ENCODE results near the gene NAA60.
"Not testable (repeated sequence)": the region's sequence is repeated elsewhere in the genome, so short reads cannot be mapped to it uniquely, and the experiment has no call there.

The NAA60 gene

DNA sequence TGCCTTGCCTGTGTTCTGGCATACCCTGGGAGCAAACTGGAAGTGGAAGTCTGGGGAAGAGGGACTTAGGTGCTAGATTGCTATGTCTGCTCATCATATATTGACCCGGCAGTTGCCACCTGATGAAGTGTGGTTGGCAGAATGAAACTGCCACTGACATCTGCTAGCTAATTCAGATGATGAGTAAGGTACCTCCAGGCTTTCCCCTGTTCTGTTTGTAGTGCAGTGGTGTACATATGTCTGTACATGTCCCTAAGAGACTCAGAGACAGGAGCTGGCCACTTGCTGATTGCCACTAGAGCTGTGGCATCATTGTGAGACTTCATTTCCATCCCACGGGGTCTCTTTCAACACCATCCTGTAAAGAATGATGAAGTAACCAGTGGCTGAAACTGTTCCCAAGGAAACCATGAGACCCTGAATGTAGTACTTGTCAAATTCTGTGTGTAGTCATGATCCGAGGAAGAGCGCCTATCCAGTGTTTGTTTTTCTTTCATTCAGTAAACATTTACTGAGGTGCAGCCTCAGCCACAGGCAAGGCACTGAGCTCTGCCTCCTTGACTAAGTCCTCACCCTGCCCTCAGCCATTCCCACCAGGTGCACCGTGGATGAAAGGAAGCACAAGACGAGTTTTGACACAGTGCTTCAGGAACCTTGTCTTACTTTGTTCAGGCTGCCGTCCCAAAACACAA is 70.6 kb downstream of the NAA60 start:
- Histone ChIP-seq H3K9me3 (ENCODE audit: control insufficient read depth, low read length) (no peaks in the 10 kb centered on the region), H3K4me1 (ENCODE audit: control insufficient read depth, insufficient read depth, low read length, poor library complexity, severe bottlenecking) (no peaks in the 10 kb centered on the region), H3K27ac (ENCODE audit: low read depth, low read length, severe bottlenecking) (no peak overlapping the region), H3K36me3 (ENCODE audit: control insufficient read depth, insufficient read depth, low read length) (peaks cover 79% of the 10 kb centered on the region), H3K4me3 (ENCODE audit: extremely low read depth, insufficient read depth, low read length, poor library complexity, severe bottlenecking) (no peak overlapping the region)
- 94 to 97% methylated on average over 4 to 5 of the region's 7 CpGs for WGBS, 2 experiments (ENCODE audit: insufficient coverage in 2 of 2)

DNA sequence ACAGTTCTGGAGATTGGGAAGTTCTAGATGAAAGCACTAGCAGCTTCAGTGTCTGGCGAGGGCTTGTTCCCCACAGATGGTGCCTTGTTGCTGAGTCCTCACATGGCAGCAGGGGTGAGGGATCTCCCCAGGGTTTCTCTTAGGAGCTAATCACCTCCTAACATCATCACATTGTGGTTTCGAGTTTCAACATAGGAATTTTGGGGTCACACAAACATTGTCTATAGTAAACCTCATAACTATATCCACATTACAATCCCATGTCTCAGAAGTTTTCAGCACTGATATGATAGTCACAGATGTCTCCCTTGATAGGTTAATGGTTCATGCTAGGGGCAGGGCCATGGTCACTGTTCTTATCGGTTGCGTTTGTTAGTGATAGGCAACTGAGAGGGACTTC is 71.1 kb downstream of the NAA60 start:
- peaks cover 80% of the 10 kb centered on the region for H3K36me3 ChIP-seq (ENCODE audit: control insufficient read depth, insufficient read depth, low read length)
- no peak overlapping the region for H3K4me3 ChIP-seq (ENCODE audit: extremely low read depth, insufficient read depth, low read length, poor library complexity, severe bottlenecking)
- H3K4me1 ChIP-seq (ENCODE audit: control insufficient read depth, insufficient read depth, low read length, poor library complexity, severe bottlenecking) = no peaks in the 10 kb centered on the region
- no peaks in the 10 kb centered on the region for H3K9me3 ChIP-seq (ENCODE audit: control insufficient read depth, low read length)
- no peak overlapping the region for H3K27ac ChIP-seq (ENCODE audit: low read depth, low read length, severe bottlenecking)
- 93 to 96% methylated on average over 4 of the region's 4 CpGs for WGBS, 2 experiments (ENCODE audit: insufficient coverage in 2 of 2)

DNA sequence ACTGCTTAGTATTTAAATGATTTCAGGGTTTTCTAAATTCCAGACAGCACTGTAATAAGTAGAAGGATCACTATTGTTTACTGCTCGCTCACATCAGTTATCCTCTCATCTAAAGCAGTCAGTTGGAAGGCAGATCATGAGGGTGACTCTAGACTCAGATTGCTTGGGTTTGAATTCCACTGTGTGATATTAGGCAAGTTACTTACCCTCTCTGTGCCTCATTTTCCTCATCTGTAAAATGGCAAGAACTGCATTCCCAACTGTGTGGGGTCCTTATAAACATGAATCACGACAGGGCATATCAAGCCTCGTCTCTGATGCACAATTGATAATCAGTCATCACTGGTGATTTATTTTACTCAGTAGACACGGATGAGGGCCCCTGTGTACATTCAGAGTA is 72.4 kb downstream of the NAA60 start:
- Histone ChIP-seq H3K4me3 (ENCODE audit: extremely low read depth, insufficient read depth, low read length, poor library complexity, severe bottlenecking) (no peak overlapping the region), H3K4me1 (ENCODE audit: control insufficient read depth, insufficient read depth, low read length, poor library complexity, severe bottlenecking) (no peaks in the 10 kb centered on the region), H3K9me3 (ENCODE audit: control insufficient read depth, low read length) (no peaks in the 10 kb centered on the region), H3K36me3 (ENCODE audit: control insufficient read depth, insufficient read depth, low read length) (peaks cover 86% of the 10 kb centered on the region), H3K27ac (ENCODE audit: low read depth, low read length, severe bottlenecking) (no peak overlapping the region)
- 87 to 100% methylated on average over 2 of the region's 4 CpGs for WGBS, 2 experiments (ENCODE audit: insufficient coverage in 2 of 2)

DNA sequence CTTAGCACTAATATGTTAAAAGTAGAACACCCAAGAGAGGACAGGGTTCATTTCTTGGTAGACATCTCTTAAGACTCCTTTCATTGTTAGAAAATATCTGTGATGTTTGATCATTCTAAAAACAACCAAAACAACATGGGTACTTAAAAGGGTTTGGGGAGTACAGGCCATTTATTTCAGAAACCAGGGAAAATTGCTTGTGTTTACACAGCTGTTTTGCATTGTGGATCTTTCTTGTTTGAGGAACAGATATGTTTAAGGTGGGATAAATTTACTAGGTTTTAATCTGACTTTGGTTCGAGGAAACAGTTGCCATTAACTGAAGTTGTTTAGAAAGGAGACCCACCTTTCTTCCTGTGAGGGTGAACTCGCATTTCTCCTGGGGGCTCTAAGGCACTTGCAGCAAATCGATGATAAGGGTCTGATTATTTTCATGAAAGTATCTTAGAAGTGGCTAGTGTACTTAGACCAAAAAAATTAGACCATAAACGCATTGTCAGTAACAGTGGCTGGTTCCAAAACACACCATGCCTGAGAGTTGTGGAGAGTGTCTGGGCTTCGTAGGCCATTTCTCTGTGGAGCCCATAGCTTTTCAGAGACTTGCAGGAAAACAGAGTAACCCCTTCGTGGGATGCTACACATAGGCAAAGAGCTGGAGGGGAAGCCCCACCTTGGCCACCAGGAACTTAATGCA is 75.0 kb downstream of the NAA60 start:
- 97 to 98% methylated on average over 4 to 6 of the region's 6 CpGs for WGBS, 2 experiments (ENCODE audit: insufficient coverage in 2 of 2)
- no peak overlapping the region for H3K27ac ChIP-seq (ENCODE audit: low read depth, low read length, severe bottlenecking)
- no peaks in the 10 kb centered on the region for H3K9me3 ChIP-seq (ENCODE audit: control insufficient read depth, low read length)
- H3K36me3 ChIP-seq (ENCODE audit: control insufficient read depth, insufficient read depth, low read length) = peaks cover 80% of the 10 kb centered on the region
- no peaks in the 10 kb centered on the region for H3K4me1 ChIP-seq (ENCODE audit: control insufficient read depth, insufficient read depth, low read length, poor library complexity, severe bottlenecking)
- no peak overlapping the region for H3K4me3 ChIP-seq (ENCODE audit: extremely low read depth, insufficient read depth, low read length, poor library complexity, severe bottlenecking)

DNA sequence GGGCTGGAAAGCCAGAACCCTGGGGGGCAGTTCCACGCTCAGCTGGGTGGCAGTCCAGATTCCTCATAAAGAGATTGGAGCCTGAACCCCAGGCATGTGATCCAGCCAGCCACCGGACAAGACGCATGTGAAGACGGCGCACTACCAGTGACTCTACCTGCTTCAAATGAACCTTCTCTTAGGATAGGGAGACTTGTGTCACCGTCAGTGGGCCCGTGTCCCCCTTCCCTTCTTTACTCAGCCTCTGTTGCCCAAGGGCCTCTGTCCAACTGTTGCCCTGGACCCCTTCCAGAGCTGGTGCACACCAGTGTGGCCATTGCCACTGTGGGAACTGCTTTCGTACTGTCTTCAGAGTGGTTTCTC is 75.5 kb downstream of the NAA60 start:
- Histone ChIP-seq H3K4me3 (ENCODE audit: extremely low read depth, insufficient read depth, low read length, poor library complexity, severe bottlenecking) (no peak overlapping the region), H3K27ac (ENCODE audit: low read depth, low read length, severe bottlenecking) (no peak overlapping the region), H3K9me3 (ENCODE audit: control insufficient read depth, low read length) (no peaks in the 10 kb centered on the region), H3K36me3 (ENCODE audit: control insufficient read depth, insufficient read depth, low read length) (peaks cover 80% of the 10 kb centered on the region), H3K4me1 (ENCODE audit: control insufficient read depth, insufficient read depth, low read length, poor library complexity, severe bottlenecking) (no peaks in the 10 kb centered on the region)
- 94 to 97% methylated on average over 6 to 8 of the region's 8 CpGs for WGBS, 2 experiments (ENCODE audit: insufficient coverage in 2 of 2)

DNA sequence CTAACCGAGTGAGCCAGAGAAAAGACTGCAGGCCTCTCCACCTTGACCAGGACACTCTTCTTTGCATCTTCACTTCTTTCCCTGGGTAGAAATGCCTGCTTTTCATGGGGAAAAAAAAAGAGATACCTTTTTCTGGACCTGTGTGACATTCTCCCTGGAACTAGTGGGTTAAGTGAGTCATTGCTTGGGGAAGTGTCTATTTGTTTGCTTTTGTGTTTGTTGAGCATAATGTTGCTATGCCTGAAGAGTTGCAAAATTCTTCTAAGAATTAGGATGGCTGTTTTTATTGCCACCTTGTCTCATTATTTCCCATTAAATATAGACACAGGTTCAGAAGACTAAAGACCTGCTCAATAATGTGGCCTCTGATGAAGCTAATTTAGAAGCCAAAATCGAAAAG is 76.1 kb downstream of the NAA60 start:
- no peak overlapping the region for H3K27ac ChIP-seq (ENCODE audit: low read depth, low read length, severe bottlenecking)

DNA sequence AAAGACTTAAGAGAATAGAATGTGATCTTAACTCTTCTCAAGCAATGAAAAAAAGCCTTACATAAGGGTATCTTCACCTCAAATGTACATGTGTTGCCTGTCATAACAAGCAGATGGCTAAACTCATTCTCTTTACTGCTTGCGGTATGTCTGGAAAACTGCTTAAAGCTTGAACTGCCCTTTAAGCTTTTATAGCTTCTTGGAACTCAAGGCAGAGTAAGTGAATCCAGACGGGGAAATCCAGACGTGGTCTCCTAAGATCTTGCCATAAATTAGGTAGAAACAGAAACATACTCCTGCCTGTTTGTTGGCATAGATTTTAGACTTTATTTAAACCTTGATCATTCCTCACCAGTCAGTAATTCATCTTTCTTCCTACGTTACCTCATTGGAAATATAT is 76.9 kb downstream of the NAA60 start:
- WGBS, 2 experiments (ENCODE audit: insufficient coverage in 2 of 2) = 93 to 95% methylated on average over 2 to 4 of the region's 4 CpGs
- Histone ChIP-seq H3K27ac (ENCODE audit: low read depth, low read length, severe bottlenecking) (no peak overlapping the region), H3K4me1 (ENCODE audit: control insufficient read depth, insufficient read depth, low read length, poor library complexity, severe bottlenecking) (no peaks in the 10 kb centered on the region), H3K36me3 (ENCODE audit: control insufficient read depth, insufficient read depth, low read length) (peaks cover 77% of the 10 kb centered on the region), H3K4me3 (ENCODE audit: extremely low read depth, insufficient read depth, low read length, poor library complexity, severe bottlenecking) (no peak overlapping the region), H3K9me3 (ENCODE audit: control insufficient read depth, low read length) (no peaks in the 10 kb centered on the region)

More for the DNA sequence above, 76.1 kb downstream of the NAA60 start:
- Histone ChIP-seq H3K4me1 (ENCODE audit: control insufficient read depth, insufficient read depth, low read length, poor library complexity, severe bottlenecking) (no peaks in the 10 kb centered on the region), H3K9me3 (ENCODE audit: control insufficient read depth, low read length) (no peaks in the 10 kb centered on the region), H3K36me3 (ENCODE audit: control insufficient read depth, insufficient read depth, low read length) (peaks cover 78% of the 10 kb centered on the region), H3K4me3 (ENCODE audit: extremely low read depth, insufficient read depth, low read length, poor library complexity, severe bottlenecking) (no peak overlapping the region)
- WGBS, 2 experiments (ENCODE audit: insufficient coverage in 2 of 2) = 89 to 100% methylated on average over 1 to 2 of the region's 2 CpGs

DNA sequence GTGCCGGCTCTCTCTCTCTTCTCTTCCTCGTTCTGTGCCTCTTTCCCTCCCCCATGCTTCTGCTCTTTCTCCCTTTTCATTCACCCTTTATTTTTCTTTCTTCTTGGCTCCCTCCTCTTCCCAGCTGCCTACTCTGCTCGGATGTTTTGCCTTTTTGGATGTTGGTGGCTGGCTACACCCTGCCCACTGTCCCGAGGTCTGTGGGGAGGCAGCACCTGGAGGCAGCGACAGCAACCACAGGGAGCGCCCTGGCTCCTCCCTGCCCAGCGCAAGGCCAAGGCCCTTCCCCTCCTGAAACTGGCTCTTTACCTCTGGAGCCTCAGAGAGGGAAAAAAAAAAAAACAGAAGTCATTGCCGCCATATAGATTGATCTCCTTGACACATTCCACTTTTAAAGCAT is 77.4 kb downstream of the NAA60 start:
- Histone ChIP-seq H3K27ac (ENCODE audit: low read depth, low read length, severe bottlenecking) (no peak overlapping the region), H3K9me3 (ENCODE audit: control insufficient read depth, low read length) (no peaks in the 10 kb centered on the region), H3K4me1 (ENCODE audit: control insufficient read depth, insufficient read depth, low read length, poor library complexity, severe bottlenecking) (no peaks in the 10 kb centered on the region), H3K4me3 (ENCODE audit: extremely low read depth, insufficient read depth, low read length, poor library complexity, severe bottlenecking) (no peak overlapping the region), H3K36me3 (ENCODE audit: control insufficient read depth, insufficient read depth, low read length) (peaks cover 78% of the 10 kb centered on the region)
- WGBS, 2 experiments (ENCODE audit: insufficient coverage in 2 of 2) = 86 to 90% methylated on average over 5 of the region's 8 CpGs

DNA sequence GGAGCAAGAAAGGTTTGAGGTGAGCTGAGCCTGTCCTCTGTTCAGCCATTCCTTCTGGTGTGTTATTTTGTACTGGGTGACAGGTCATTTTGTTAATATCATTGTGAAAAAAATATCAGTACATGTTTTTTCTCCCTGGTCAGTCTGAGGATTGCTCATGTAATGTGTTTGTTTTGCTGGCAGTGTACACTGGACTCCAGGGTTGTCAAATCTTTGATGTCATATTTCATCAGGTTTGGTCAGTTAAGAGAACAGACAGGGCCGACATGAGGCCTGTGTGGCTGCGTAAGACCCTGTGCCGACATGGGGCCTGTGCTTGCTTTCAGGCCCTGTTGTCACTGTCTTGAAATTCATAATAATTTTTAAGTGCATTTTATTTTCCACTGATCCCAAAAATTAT is 79.8 kb downstream of the NAA60 start:
- H3K9me3 ChIP-seq (ENCODE audit: control insufficient read depth, low read length) = peaks cover 5% of the 10 kb centered on the region
- no peak overlapping the region for H3K27ac ChIP-seq (ENCODE audit: low read depth, low read length, severe bottlenecking)
- H3K4me1 ChIP-seq (ENCODE audit: control insufficient read depth, insufficient read depth, low read length, poor library complexity, severe bottlenecking) = no peaks in the 10 kb centered on the region
- no peak overlapping the region for H3K4me3 ChIP-seq (ENCODE audit: extremely low read depth, insufficient read depth, low read length, poor library complexity, severe bottlenecking)
- H3K36me3 ChIP-seq (ENCODE audit: control insufficient read depth, insufficient read depth, low read length) = peaks cover 71% of the 10 kb centered on the region
- WGBS, 2 experiments (ENCODE audit: insufficient coverage in 2 of 2) = 100% methylated on average over 3 of the region's 3 CpGs; no CpG with 5 or more reads in 1 of the 2 experiments

DNA sequence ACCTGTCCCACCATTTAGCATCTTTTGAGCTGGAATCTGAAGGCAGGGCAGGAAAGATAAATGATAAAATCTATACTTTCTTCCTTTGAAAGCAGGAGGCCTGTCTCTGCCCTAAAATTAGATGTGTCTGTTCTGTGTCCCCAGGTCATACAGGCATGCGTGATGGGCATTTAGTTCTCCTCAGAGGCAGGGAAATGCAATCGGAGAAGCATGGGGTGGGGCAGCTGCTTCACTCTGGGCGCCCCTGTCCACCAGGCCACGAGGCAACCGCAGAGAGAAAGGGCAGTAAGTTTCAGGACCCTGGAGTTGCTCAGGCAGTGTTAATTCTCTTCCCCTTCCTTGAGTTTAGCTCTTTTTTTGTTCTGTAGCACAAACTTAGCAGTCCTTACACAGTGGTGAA is 82.5 kb downstream of the NAA60 start:
- Histone ChIP-seq H3K9me3 (ENCODE audit: control insufficient read depth, low read length) (peaks cover 5% of the 10 kb centered on the region), H3K4me1 (ENCODE audit: control insufficient read depth, insufficient read depth, low read length, poor library complexity, severe bottlenecking) (no peaks in the 10 kb centered on the region), H3K36me3 (ENCODE audit: control insufficient read depth, insufficient read depth, low read length) (peaks cover 62% of the 10 kb centered on the region), H3K27ac (ENCODE audit: low read depth, low read length, severe bottlenecking) (no peak overlapping the region), H3K4me3 (ENCODE audit: extremely low read depth, insufficient read depth, low read length, poor library complexity, severe bottlenecking) (no peak overlapping the region)
- WGBS, 2 experiments (ENCODE audit: insufficient coverage in 2 of 2) = 96 to 100% methylated on average over 1 to 5 of the region's 5 CpGs

DNA sequence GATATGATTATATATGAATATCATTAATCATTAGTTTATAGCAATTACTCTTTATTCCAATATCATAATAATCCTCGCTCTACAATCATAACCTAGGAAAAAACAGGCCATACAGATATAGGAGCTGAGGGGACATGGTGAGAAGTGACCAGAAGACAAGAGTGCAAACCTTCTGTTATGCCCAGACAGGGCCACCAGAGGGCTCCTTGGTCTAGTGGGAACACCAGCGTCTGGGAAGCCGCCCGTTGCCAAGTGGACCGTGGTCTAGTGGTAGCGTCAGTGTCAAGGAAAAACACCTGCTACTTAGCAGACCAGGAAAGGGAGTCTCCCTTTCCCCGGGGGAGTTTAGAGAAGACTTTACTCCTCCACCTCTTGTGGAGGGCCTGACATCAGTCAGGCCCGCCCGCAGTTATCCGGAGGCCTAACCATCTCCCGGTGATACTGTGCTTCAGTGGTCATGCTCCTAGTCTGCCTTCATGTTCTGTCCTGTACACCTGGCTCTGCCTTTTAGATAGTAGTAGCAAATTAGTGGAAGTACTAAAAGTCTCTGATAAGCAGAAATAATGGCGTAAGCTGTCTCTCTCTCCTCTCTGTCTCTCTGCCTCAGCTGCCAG is 83.8 kb downstream of the NAA60 start:
- not testable (repeated sequence) for H3K9me3 ChIP-seq (ENCODE audit: control insufficient read depth, low read length); H3K4me1 ChIP-seq (ENCODE audit: control insufficient read depth, insufficient read depth, low read length, poor library complexity, severe bottlenecking); H3K4me3 ChIP-seq (ENCODE audit: extremely low read depth, insufficient read depth, low read length, poor library complexity, severe bottlenecking); H3K27ac ChIP-seq (ENCODE audit: low read depth, low read length, severe bottlenecking)
- peaks cover 65% of the 10 kb centered on the region for H3K36me3 ChIP-seq (ENCODE audit: control insufficient read depth, insufficient read depth, low read length)
- WGBS, 2 experiments (ENCODE audit: insufficient coverage in 2 of 2) = 74 to 100% methylated on average over 5 to 11 of the region's 12 CpGs
